Stimulated activated CD8-positive, alpha-beta memory T cell treated with anti-CD3 and anti-CD28 coated beads, Interleukin-7, amount 100 ng/mL, for 24 hours (primary cell): ENCODE results near the gene GRB2.

Experiments used
- DNase-seq: peaks from one replicate; pipeline ENCODE4 v3.0.0-alpha.2; 2020; ENCODE audit warnings: low read depth

Gene GRB2

GRCh38 chr17:75412455-75413317 lies 7.2 kb upstream of the GRB2 start:
- no peak for DNase-seq

- no peak for DNase-seq
Measured at GRCh38 chr17:75411328-75412067, 6.0 kb upstream of the GRB2 start.

- DNase-seq, result no peak
Measured at GRCh38 chr17:75410141-75410540, 4.7 kb upstream of the GRB2 start.

GRCh38 chr17:75407655-75408352 lies 2.3 kb upstream of the GRB2 start:
- no peak for DNase-seq

GRCh38 chr17:75406222-75406615 lies 741 bp upstream of the GRB2 start:
- DNase-seq, result no peak

- DNase-seq, result no peak
Measured at GRCh38 chr17:75404731-75405364, 630 bp downstream of the GRB2 start.

GRCh38 chr17:75404223-75404730 lies 1.2 kb downstream of the GRB2 start:
- no peak for DNase-seq

- DNase-seq, result no peak
Measured at GRCh38 chr17:75403131-75403530, 2.3 kb downstream of the GRB2 start.

- DNase-seq, result no peak
Measured at GRCh38 chr17:75402026-75402425, 3.5 kb downstream of the GRB2 start.

GRCh38 chr17:75400326-75400939 lies 5.0 kb downstream of the GRB2 start:
- no peak for DNase-seq

GRCh38 chr17:75398279-75398678 lies 7.2 kb downstream of the GRB2 start:
- DNase-seq, result no peak

- no peak for DNase-seq
Measured at GRCh38 chr17:75397217-75397616, 8.3 kb downstream of the GRB2 start.

- DNase-seq, result no peak
Measured at GRCh38 chr17:75396796-75397195, 8.7 kb downstream of the GRB2 start.

GRCh38 chr17:75396025-75396424 lies 9.5 kb downstream of the GRB2 start:
- no peak for DNase-seq

- no peak for DNase-seq
Measured at GRCh38 chr17:75394332-75394918, 11.1 kb downstream of the GRB2 start.

GRCh38 chr17:75393523-75394331 lies 11.8 kb downstream of the GRB2 start:
- peak; percentile 63 for DNase-seq

- DNase-seq, result no peak
Measured at GRCh38 chr17:75392559-75392958, 12.9 kb downstream of the GRB2 start.

- DNase-seq, result no peak
Measured at GRCh38 chr17:75390982-75391381, 14.5 kb downstream of the GRB2 start.

GRCh38 chr17:75388476-75389030 lies 16.9 kb downstream of the GRB2 start:
- no peak for DNase-seq

- no peak for DNase-seq
Measured at GRCh38 chr17:75387771-75388170, 17.7 kb downstream of the GRB2 start.
